Activated T-cell treated with anti-CD3 and anti-CD28 coated beads, Interleukin-2, amount 50 U/mL, for 72 hours (primary cell): Measurements from ENCODE around the gene DCLK1. TPM values are rescaled to one million over a fixed set of nuclear protein-coding genes. Genes with fewer than 3 reads are reported as not detected.
"Not testable (repeated sequence)": the region's sequence is repeated elsewhere in the genome, so short reads cannot be mapped to it uniquely, and the experiment has no call there.

Source experiments
- ATAC-seq, 2 donors: fragments of 150-1000 bp; cut with Tn5 transposase; replicated peaks in 1 of 2; 2 replicates each; pipeline ENCODE4 v1.10.0; 2021; ENCODE audit warnings: moderate library complexity in 2 of 2, mild to moderate bottlenecking in 1 of 2
- DNase-seq, 2 donors: peaks; one replicate each; pipeline ENCODE4 v3.0.0; 2021 to 2022; ENCODE audit warnings: mixed read lengths in 1 of 2
- H3K27ac Mint-ChIP-seq: one replicate; pipeline ENCODE4 v1.8.0; 2022; ENCODE audit warnings: mild to moderate bottlenecking, moderate library complexity, mixed read lengths
- H3K27me3 Mint-ChIP-seq: one replicate; pipeline ENCODE4 v1.8.0; 2022; ENCODE audit warnings: low read depth, mixed read lengths
- H3K36me3 Mint-ChIP-seq, 2 donors: one replicate each; pipeline ENCODE4 v1.8.0; 2022; ENCODE audit warnings: mixed read lengths in 2 of 2, mild to moderate bottlenecking in 1 of 2; ENCODE audit not compliant: insufficient read depth in 2 of 2
- H3K4me1 Mint-ChIP-seq: one replicate; pipeline ENCODE4 v1.8.0; 2022; ENCODE audit warnings: low read depth, mixed read lengths
- H3K4me3 Mint-ChIP-seq, 2 donors: one replicate each; pipeline ENCODE4 v1.8.0; 2022; ENCODE audit warnings: mild to moderate bottlenecking in 2 of 2, mixed read lengths in 2 of 2, moderate library complexity in 2 of 2
- H3K9me3 Mint-ChIP-seq, 2 donors: one replicate each; pipeline ENCODE4 v1.8.0; 2022; ENCODE audit warnings: mixed read lengths in 2 of 2
- total RNA-seq, 2 donors: library from RNA; stranded (reverse); gene quantifications; one replicate each; pipeline ENCODE4 v1.2.3, GENCODE V29; 2022

DCLK1 gene
- total RNA-seq, 2 donors from 2014 or later, result not detected

DNA sequence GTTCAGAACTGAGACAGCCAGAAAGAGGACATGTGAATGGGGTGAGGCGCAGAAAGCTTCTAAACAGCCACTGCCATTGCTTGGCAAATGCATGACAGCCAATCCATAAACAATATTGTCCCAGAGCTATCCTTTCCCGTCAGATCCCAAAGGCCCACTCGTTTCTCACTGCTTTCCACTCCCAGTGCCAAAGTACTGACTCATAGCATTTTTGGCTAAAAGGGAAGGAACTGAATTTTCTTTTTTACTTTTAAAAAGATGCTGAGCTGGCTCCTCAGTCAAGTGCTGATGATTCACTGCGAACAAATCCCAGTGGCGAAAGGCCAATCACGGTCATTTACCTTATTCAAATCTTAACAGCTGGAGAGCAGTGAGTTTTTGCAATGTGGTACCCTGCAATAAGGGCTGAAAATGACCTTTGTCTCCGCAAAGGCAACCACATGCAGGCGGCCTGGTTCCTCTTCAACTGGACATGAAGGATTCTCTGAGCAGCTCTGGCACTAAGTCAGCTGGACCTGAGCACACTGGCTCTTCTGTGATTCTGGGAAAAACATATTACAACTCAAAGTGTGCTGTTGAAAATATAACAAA is 151.7 kb downstream of the DCLK1 start:
- H3K9me3 Mint-ChIP-seq, result no peaks in the 10 kb centered on the region
- H3K36me3 Mint-ChIP-seq, result no peaks in the 10 kb centered on the region
- peaks cover 6% of the 10 kb centered on the region for H3K4me1 Mint-ChIP-seq
- ATAC-seq, result no peak
- peaks cover 7% of the 10 kb centered on the region for H3K27me3 Mint-ChIP-seq
- H3K4me3 Mint-ChIP-seq, result no peak overlapping the region
- DNase-seq, result no peak
- H3K27ac Mint-ChIP-seq, result no peak overlapping the region

DNA sequence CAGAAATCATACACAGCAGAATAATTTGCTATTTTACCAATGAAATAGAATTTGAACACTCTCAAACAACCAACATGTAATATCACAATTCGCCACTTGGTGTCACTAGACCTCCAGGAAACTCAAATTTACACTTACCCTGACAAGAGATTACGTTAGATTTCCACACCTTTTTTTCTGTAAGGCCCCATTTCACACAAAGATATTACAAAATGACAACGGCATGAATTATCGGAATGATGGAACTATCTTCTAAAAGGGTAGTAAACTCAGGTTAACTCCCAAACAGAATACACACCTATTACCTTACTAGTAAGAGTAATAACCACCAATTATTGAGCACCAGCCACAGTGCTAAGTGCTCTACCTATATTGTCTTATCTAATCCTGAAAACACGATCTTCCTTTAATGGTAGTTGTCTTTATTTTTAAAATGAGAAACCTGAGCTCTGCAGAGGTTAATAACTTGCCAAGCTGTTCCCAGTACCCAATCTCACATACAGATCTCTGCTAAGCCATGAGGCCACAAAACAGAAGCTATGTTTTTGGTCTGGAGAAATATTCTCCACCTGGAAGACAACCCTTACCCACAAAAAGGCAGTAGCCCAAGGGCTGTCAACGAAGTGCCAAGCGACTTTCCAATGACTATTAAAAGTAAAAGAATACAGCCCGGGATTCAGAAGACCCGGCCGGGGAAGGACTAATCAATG is 152.4 kb downstream of the DCLK1 start:
- peaks cover 2 to 3% of the 10 kb centered on the region in 2 donors for H3K9me3 Mint-ChIP-seq
- H3K36me3 Mint-ChIP-seq, result no peaks in the 10 kb centered on the region
- DNase-seq (peak; percentile 9 to 34), ATAC-seq (no peak)
- no peak overlapping the region for H3K4me3 Mint-ChIP-seq
- peaks cover 6% of the 10 kb centered on the region for H3K4me1 Mint-ChIP-seq
- H3K27ac Mint-ChIP-seq, result no peak overlapping the region
- H3K27me3 Mint-ChIP-seq, result peaks cover 7% of the 10 kb centered on the region

DNA sequence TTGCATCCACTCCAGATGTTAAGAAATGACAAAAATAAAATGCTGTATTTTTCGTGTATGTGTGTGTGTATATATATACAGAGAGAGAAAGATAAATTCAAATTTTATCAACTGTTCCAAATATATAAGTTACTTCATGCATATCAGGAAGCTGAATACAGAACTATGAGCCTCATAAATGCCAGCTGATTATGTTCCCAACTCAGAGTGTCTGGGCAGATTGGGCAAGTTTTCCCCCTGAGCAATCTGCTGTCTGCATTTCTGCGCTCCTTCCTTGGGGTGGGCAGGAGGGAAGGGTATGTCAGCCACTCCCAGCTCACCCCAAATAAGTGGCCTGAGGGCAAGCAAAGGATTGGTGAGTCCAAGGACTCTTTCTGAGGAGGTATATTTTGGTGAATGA is 154.1 kb downstream of the DCLK1 start:
- Mint-ChIP-seq H3K4me3 (no peak overlapping the region), H3K27me3 (peaks cover 7% of the 10 kb centered on the region), H3K27ac (no peak overlapping the region), H3K36me3 (peaks cover 0 to 1% of the 10 kb centered on the region in 2 donors), H3K9me3 (peaks cover 4 to 7% of the 10 kb centered on the region in 2 donors), H3K4me1 (peaks cover 6% of the 10 kb centered on the region)
- ATAC-seq, result no peak
- no peak for DNase-seq

DNA sequence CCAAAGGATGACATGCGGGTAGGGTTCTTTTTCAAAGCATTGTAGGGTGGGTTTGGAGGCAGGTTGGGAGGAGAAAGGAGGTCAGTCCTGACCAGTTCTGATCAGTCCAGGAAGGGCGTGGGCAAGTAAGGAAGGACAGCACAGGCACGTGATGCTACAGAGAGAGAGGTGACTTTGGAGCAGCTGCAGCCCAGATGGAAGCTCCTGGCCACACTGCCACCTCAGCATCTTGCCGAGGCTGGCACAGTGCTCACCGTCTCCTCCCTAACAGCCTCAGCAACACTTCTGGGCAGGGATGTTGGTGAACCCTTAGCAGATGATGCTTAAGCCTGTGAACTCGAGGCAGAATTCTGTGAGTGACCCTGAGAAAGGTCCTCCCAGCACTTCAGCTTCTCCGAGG is 155.1 kb downstream of the DCLK1 start:
- peaks cover 6% of the 10 kb centered on the region for H3K4me1 Mint-ChIP-seq
- H3K9me3 Mint-ChIP-seq, result peaks cover 6 to 7% of the 10 kb centered on the region in 2 donors
- no peak overlapping the region for H3K27ac Mint-ChIP-seq
- ATAC-seq, result no peak
- H3K4me3 Mint-ChIP-seq, result no peak overlapping the region
- H3K36me3 Mint-ChIP-seq, result peaks cover 0 to 1% of the 10 kb centered on the region in 2 donors
- H3K27me3 Mint-ChIP-seq, result peaks cover 7% of the 10 kb centered on the region
- DNase-seq, result no peak

DNA sequence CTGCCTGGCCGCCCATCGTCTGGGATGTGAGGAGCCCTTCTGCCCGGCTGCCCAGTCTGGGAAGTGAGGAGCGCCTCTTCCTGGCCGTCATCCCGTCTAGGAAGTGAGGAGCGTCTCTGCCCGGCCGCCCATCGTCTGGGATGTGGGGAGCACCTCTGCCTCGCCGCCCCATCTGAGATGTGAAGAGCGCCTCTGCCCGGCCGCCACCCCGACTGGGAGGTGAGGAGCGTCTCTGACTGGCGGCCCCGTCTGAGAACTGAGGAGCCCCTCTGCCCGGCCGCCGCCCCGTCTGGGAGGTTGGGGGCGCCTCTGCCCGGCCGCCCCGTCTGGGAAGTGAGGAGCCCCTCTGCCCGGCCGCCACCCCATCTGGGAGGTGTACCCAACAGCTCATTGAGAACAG is 164.2 kb downstream of the DCLK1 start:
- H3K27ac Mint-ChIP-seq, H3K4me3 Mint-ChIP-seq, H3K27me3 Mint-ChIP-seq, H3K4me1 Mint-ChIP-seq, ATAC-seq, DNase-seq, H3K9me3 Mint-ChIP-seq, H3K36me3 Mint-ChIP-seq: not testable (repeated sequence)

DNA sequence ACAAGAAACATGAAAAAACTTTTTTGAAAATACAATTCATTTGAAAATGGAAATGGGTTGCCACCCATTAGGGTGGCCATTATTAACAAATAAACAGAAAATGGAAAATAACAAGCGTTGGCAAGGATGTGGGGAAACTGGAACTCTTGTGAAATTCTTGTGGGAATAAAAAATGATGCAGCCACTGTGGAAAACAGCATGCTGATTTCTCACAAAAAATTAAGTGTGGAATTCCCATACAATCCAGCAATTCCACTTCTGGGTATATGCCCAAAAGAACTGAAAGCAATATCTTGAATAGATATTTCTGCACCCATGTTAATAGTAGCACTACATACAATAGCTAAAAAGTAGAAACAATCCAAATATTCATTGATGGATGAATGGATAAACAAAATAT is 165.2 kb downstream of the DCLK1 start:
- Mint-ChIP-seq H3K27ac (no peak overlapping the region), H3K4me3 (no peak overlapping the region), H3K36me3 (peaks cover 0 to 1% of the 10 kb centered on the region in 2 donors), H3K9me3 (peaks cover 0 to 5% of the 10 kb centered on the region in 2 donors), H3K4me1 (no peaks in the 10 kb centered on the region), H3K27me3 (no peaks in the 10 kb centered on the region)
- ATAC-seq (no peak), DNase-seq (no peak)

GRCh38 chr13:35965226-35965927 is 165.8 kb downstream of the DCLK1 start:
- Mint-ChIP-seq H3K9me3 (peaks cover 0 to 4% of the 10 kb centered on the region in 2 donors), H3K27me3 (no peaks in the 10 kb centered on the region), H3K36me3 (peaks cover 0 to 1% of the 10 kb centered on the region in 2 donors), H3K4me3 (no peak overlapping the region), H3K27ac (no peak overlapping the region), H3K4me1 (no peaks in the 10 kb centered on the region)
- DNase-seq (no peak), ATAC-seq (no peak)

GRCh38 chr13:35964863-35965180 is 166.4 kb downstream of the DCLK1 start:
- Mint-ChIP-seq H3K9me3 (peaks cover 0 to 4% of the 10 kb centered on the region in 2 donors), H3K36me3 (peaks cover 0 to 1% of the 10 kb centered on the region in 2 donors), H3K4me3 (no peak overlapping the region), H3K27ac (no peak overlapping the region), H3K27me3 (no peaks in the 10 kb centered on the region), H3K4me1 (no peaks in the 10 kb centered on the region)
- ATAC-seq (no peak), DNase-seq (no peak)

DNA sequence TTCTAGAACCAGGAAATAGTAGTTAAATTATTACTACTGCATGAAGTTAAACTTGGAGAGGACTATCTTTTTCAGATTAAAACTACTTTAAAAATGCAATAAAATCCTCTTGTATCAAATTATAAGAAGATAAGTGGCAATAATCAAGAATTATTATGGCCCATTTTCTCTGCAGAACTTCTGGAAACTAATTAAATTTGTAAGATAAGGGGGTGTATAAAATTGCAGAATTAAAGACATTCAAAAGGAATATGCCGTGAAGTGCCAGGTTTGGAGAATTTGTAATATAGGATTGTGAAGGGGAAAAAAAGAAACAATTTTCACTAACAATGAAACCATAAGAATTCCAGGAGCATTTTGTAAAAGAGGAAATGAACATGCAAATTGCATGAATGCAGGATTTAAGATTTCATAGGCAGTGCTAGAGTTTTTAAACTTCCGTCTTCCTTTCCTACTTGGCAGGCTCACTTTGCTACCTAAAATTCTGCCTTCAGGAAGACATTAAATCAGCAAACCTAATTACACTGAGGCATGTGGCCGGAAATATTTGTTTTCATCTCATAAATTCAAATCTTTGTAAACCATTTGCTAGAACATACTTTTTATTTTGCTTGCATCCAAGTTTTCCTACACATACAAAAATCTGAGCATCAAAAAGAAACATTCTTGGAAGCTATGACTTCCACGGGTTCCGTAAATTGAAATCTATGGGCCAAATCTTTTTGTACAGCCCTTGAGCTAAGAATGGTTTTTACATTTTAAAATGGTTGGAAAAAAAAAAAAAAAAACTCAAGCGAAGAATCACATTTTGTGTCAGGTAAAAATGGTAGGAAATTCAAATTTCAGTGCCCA is 166.9 kb downstream of the DCLK1 start:
- Mint-ChIP-seq H3K4me1 (no peaks in the 10 kb centered on the region), H3K27ac (no peak overlapping the region), H3K4me3 (no peak overlapping the region), H3K27me3 (no peaks in the 10 kb centered on the region), H3K36me3 (peaks cover 0 to 1% of the 10 kb centered on the region in 2 donors), H3K9me3 (peaks cover 0 to 4% of the 10 kb centered on the region in 2 donors)
- no peak for DNase-seq
- ATAC-seq, result no peak

DNA sequence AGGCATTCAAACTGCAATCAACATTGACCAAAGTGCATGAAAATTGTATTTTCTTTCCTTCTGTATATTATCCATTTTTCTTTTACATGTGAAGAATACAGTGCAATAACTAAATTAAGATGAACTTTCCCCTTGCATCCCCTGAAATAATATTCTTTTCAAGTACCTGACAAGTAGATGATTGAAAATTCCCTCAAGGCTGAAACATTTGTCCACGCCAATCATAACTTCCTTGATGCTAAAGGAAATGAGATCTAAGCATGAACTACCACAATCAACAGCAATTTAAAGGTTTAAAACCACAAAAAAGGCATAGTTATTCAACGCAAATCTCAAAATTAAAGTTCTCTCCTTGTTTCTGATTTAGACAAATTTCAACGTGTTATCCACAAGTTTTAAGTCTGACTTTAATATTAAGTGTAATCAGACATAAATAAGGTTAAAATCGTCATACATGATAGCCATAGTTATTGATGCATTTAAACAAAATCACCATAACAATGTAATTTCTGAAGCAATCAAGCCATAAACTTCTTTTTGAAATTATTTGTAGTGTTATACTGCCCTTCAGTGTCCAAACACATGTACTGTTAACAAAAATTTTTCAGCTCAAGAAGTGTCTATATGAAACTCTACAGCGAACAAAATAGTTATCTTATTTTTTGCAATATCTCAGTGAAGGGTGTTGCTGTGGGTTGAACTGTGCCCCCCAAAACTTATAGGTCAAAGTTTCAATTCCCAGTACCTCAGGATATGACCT is 169.5 kb downstream of the DCLK1 start:
- no peak overlapping the region for H3K27ac Mint-ChIP-seq

DNA sequence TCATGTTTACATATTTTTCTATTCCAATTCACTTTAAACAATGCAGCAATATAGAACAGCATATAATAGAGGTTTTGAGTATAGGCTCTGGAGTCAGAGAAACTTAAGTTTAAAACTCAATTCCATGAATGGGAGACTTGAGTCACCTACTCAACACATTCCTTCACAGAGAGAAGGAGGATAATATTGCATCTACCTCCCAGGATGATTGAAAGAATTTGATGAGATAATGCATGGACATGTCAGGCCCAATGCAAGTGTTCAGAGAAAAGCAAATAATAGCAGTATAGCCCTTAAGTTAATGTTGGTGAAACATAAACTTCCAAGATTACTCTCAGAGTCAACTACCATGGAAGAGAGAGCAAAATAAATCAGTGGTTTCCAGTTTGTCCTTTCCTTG is 170.2 kb downstream of the DCLK1 start:
- Mint-ChIP-seq H3K9me3 (no peaks in the 10 kb centered on the region), H3K4me3 (no peak overlapping the region)

More for the DNA sequence above, 169.5 kb downstream of the DCLK1 start:
- Mint-ChIP-seq H3K4me1 (no peaks in the 10 kb centered on the region), H3K9me3 (no peaks in the 10 kb centered on the region), H3K36me3 (peaks cover 0 to 1% of the 10 kb centered on the region in 2 donors), H3K4me3 (no peak overlapping the region), H3K27me3 (no peaks in the 10 kb centered on the region)
- DNase-seq (no peak), ATAC-seq (no peak)

GRCh38 chr13:35957996-35958395 is 173.2 kb downstream of the DCLK1 start:
- ATAC-seq, result peak in 1 of 2 donors; percentile 41
- H3K27me3 Mint-ChIP-seq, result no peaks in the 10 kb centered on the region
- no peaks in the 10 kb centered on the region for H3K9me3 Mint-ChIP-seq
- H3K27ac Mint-ChIP-seq, result no peak overlapping the region
- H3K36me3 Mint-ChIP-seq, result no peaks in the 10 kb centered on the region
- H3K4me1 Mint-ChIP-seq, result no peaks in the 10 kb centered on the region
- no peak overlapping the region for H3K4me3 Mint-ChIP-seq
- DNase-seq, result no peak

More for the DNA sequence above, 170.2 kb downstream of the DCLK1 start:
- Mint-ChIP-seq H3K4me1 (no peaks in the 10 kb centered on the region), H3K27me3 (no peaks in the 10 kb centered on the region), H3K36me3 (peaks cover 0 to 1% of the 10 kb centered on the region in 2 donors), H3K27ac (no peak overlapping the region)
- ATAC-seq (no peak), DNase-seq (no peak)
